HG02642 (cell line): ENCODE measurements around the gene JAZF1.

Source experiments
- ATAC-seq: cut with Tn5 transposase; IDR thresholded peaks from one replicate; pipeline ENCODE4 v1.9.1; 2021; ENCODE audit warnings: mild to moderate bottlenecking; ENCODE audit not compliant: unreplicated experiment, poor library complexity

Gene JAZF1

DNA sequence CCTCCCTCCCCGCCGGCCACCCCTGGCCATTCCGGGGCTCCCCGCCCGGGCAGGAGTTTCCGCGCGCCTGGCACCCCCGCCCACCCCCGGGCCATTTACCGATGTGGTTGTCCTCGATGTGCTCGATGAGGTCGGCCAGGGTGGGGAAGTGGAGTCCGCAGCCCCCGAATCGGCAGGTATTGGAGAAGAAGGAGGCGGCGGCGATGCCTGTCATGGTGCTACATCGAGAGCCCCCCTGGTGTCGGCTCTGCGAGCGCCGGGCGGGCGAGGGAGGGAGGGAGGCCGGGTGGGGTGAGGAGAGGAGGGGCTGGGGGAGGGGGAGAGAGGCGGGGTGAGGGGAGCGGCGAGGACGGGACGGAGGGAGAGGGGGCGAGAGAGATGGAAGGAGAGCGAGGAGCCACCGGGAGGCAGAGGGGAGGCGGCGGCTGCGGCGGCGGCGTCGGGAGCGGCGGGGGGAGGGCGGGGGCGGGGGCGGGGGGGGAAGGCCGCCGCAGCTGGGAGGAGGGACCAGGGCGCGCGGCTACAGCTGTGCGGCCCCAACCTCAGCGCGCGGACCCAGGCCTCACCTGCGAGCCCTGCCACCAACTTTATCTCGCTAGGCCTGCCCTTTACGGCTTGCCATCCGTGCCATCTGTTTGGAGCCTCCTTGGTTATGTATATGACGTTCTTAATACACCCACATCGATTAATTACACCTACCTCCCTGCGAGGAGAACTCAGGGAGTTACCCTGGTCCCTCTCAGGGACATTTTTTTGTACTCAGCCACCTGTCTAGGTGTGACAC is at the start of gene JAZF1:
Gene JAZF1, minus strand, starts transcription at position 432 of the 784 bp plus-strand sequence.
- ATAC-seq, result no peak

DNA sequence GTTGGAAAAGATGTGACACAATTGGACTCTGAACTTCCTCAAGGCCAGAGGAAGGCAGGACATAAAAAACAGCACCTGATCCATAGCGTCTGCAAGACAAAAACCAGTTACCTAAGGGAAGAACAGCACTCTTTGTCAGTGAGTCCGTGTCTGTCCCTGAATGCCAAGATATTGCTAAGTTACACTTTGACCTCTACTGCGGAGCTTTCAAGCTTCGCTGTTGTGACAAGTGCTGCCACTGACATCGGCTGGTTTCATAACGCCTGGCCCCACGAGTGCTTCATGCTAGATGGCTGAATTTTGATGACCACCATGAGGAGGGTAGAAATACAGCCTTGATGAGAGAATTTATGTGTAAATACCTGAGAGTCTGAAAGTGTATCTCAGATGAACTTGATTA is 49.7 kb upstream of the JAZF1 start:
- no peak for ATAC-seq

DNA sequence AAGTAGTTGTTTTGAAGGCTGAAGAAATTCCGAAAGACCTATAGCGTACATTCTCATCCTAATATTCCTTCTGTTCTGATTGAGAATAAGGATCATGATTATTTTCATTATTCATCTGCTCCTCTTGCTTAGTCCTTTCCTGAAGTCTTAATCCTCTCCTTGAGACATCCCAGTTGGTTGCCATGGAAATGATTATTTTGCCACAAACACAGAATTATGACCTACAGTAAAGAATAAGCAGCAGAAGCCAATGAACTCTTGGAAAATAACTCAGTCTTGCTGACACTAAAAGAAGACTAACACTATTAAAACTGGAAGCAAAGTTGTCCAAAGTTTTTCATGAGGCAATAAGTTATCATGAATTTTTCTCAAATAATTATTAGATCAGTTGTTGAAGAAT is 47.8 kb upstream of the JAZF1 start:
- no peak for ATAC-seq

DNA sequence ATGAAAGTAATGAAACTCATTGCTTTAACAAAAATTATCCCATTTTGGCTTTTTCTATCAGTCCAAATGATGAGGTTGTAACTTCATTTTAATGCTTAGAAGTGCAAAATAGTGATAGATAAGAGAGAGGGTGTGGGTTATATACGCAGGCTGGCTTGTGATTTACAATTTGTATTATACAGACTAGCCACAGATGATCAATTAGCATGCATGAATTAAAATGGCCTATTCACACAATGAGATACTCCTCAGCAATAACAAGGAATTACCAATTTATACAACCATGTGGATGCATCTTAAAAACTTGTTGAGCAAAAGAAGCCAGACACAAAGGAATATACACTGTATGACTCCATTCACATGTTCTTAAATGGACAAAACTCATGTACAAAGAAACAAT is 45.4 kb upstream of the JAZF1 start:
- no peak for ATAC-seq

DNA sequence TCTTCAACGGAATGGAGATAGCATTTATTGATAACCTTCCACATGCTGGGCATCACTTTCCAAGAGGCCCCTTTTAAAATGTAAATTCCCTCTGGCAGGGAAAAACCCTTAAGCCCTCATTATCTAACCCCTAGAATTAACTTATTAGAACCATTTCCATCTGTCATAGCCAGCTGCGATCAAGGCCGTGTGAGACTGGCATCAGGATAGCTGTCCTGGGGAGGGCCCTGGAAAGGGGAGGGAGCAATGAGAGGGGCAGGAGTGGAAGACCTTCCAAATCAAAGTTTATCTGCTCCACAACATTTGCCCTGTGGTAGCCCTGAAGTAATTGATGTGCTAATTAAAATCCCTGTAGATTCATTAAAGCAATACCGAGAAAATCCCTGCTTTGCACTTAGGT is 45.0 kb upstream of the JAZF1 start:
- no peak for ATAC-seq

DNA sequence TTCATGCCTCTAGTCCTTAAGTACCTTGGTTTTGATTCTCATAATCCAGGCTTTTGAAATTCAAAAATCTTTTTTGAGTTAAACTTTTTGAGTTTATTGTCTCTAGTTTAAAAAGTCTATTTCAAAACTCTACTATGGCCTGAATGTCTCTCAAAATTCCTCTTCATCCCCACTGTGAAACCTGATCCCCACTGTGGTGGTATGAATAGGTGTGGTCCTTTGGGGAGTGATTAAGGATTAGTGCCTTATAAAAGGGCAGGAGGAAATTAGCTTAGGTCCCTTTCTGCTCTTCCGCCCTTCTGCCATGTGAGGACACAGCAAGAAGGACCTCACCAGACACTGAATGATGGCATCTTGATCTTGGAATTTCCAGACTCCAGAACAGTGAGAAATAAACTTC is 44.1 kb upstream of the JAZF1 start:
- ATAC-seq, result no peak

DNA sequence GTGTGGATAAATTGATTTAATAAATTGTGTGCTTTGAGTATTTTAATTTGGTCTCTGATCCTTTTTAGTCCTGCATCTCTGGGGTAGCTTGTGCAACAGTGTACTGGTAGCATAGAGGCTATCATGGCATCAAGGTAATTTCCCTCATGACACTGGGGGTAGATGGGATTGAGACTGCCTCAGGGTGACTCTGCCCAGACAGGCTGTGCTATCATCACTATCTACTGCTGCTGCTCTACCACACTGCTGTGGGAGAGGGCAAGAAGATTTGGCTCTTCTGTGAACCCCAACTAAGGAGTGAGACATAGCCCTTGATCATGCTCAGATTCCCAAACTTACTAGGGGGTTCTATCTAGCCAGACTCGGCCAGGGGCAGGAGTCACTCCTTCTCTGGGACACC is 43.6 kb upstream of the JAZF1 start:
- ATAC-seq, result no peak

DNA sequence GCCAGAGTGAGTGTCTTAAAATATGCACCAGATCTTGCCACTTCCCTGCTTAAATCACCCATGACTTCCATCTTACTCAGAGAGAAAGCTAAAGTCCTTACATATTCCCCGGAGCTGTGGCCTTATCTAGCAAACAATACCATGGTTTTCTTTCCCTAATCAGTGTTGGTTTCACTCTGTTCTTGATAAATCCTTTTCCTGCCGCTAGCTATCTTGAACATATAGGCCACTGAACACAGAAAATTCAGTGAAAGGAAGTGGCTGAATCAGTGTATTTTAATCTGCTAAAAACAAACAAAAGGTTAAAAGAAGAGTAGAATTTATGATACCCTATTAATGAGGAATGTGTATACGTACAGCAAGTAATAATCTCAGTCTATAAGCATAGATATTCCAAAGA is 42.0 kb upstream of the JAZF1 start:
- ATAC-seq, result no peak

DNA sequence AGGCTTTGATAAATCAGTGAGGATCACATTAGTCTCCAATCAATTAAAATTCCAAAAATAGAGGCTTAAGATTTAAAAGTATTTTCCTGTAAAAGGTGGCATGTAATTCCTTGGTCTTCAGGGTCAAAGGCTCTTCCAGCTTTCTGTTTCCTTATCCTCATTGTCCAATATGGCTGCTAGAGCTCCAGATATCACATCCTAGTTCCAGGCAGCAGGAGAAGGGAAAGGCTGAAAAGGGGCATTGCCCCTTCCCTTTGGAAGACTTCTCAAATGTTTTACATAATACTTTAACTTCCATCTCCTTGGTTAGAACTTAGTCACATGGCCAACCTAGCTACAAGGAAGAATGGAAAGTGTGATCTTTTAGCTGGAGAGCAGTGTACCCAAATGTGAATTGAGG is 39.2 kb upstream of the JAZF1 start:
- no peak for ATAC-seq

DNA sequence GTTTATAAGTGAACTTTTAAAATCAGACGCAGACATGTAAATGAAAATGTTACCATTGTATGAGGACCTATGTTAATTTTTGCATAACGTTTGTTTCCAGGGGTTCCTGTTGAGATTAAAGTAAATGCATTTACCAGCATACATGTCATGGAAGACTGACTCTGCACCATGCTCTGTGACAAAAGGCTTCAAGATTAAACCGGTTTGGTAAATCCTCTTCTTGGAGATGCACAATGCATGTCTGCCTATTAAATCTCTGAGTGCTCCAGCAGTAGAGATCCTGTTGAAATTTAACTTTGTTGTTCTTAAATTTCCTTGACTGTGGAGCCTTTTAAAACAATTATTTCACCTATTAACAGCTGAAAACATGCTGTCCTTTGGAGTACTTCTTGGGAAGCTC is 36.5 kb upstream of the JAZF1 start:
- no peak for ATAC-seq

DNA sequence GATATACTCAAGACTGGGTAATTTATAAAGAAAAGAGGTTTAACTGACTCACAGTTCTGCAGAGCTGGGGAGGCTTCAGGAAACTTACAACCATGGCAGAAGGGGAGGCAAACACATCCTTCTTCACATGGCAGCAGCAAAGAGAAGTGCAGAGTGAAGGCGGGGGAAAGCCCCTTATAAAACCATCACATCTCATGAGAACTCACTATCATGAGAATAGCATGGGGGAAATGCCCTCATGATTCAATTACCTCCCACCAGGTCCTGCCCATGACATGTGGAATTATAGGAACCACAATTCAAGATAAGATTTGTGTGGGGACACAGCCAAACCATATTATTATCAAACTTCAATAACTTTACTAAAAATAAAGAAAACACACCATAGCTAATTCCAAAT is 30.4 kb upstream of the JAZF1 start:
- ATAC-seq, result no peak

DNA sequence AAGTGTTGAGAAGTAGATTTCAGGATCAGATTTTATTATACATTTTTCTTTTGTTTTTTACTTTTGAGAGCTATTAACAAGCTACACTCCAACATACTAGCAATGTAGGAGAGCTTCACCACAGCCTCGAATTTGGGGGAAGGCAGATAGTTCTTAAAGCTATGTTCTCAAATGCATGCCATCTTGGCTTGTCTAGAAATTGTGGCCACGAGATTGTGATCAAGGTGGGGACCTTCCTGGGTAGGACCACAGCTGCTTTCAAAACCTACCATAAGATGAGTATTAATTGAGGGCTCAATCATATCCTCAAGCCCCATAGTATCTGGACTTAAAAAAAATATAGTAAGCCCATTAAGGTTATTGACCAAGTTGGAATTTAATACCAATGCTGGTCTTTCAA is 27.9 kb upstream of the JAZF1 start:
- ATAC-seq, result no peak

DNA sequence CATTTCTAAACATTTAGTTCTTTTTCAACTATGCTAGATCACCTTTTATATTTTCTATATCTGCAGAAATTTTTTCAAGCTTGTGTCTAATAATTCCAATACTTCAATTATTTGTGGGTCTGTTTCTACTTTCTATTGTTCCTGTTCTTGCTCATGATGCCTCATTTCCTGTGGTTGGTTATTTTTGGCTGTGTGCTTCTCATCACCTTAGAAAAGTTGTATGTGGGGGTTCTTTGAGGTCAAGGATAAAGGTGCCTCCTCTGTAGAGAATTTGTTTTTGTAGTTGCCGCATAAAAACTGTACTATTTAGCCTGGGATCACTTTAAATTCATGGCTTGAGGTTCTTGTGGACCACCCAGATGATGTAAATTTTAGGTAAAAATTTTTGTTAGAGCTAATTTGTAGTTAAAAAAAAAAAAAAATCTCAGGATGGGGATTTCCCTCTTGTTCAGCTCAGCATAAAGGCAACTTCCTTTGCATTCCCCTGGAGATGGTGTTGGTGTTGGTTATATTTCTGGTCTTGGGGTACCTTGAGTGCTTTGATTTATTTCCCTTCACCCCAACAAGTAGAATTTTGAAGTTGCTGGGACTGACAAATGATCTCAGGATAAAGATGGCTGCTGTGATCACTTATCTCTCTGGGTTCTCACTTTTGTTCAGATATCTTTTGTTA is 27.0 kb upstream of the JAZF1 start:
- ATAC-seq, result no peak

DNA sequence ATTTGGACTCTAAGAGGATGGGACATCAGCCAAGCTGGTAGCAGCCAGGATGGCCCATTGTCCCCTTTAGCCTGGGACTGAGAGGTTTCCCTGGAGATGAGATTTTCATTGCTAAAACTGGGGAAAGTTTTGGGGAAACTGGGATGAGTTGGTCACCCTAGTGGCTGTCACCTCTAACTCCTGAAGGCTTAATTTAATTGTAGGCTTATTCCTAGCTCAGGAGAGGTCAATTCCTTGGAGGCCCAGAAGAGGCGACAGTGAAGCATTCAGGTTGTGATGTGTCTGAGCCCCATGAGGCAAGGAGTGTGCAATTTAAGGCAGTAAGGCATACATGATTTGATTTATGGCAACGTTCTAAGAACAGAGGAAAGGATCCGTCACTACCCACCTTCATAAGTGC is 24.9 kb upstream of the JAZF1 start:
- no peak for ATAC-seq

DNA sequence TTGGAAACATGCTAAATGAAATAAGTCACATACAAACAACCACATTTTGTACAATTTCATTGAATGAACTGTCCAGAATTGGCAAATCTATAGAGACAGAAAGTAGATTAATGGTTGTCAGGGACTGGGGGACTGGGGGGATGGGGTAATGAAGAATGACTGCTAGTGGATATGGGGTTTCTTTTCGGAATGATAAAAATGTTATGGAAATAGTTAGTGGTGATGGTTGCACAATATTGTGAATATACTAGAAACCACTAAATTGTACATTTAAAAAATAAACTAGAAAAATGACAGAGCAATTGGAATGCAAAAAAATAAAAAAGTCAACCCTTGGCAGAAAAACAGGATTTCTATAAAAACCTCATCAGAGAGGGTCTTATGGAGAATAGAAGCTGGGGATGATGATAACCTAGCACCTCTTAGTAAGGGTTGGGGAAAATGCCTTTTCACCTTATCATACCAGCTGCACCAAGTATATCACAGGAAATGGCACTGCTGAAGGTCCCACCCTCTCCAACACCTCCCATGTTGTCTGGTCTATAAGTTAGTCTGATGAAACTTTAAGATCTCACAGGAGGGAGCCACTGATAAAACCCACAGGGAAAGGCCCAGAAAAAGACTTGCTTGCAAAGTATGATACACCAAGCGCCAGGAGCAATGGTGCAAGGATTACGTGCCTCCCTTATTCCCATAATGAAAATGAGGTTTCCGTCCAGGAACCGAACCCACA is 23.1 kb upstream of the JAZF1 start:
- no peak for ATAC-seq

DNA sequence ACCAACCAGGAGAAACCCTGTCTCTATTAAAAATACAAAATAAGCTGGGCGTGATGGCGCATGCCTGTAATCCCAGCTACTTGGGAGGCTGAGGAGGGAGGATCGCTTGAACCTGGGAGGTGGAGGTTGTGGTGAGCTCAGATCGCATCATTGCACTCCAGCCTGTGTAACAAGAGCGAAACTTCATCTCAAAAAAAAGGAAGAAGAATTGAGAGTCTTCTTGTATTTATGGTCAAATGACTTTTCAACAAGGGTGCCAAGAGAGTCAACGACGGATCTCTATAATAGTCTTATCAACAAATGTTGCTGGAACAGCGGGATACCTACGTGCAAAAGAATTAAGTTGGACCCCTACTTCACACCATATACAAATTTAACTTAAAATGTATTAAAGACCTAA is 21.6 kb upstream of the JAZF1 start:
- no peak for ATAC-seq

DNA sequence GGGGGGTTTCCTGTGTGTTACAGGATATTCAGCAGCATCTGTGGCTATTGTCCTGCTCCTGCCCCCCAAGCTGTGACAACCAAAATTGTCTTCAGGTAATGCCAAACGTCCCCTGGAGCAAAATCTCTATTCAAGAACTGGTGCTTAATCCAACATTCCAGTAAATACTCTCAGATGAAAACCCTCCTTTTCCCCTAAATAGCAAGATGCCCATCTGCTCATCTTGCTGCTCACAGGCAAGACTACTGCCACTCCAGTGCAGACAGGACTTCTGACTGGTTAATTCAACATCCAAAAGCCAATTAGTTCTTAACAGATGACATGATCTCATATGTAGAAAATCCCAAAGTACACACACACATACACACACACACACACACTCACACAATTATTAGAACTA is 20.5 kb upstream of the JAZF1 start:
- no peak for ATAC-seq

DNA sequence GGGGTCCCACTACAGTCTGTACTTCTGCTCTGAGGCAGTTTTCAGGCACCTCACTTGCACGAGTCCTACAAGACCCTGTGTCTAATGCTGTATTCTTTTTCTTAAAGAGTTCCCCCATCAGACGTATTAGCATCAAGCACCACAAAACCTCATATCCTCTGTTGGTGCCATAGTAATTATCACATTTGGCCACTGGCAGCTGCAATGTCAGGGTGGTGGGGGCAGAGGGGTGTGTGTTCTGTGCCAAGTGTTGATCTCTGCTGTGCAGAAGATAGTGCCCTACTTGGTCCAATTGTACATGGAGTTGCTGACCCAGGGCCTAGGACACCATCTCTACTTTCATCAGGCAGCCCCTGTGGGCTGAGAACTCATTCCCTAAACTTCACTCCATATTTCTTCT is 20.0 kb upstream of the JAZF1 start:
- no peak for ATAC-seq

DNA sequence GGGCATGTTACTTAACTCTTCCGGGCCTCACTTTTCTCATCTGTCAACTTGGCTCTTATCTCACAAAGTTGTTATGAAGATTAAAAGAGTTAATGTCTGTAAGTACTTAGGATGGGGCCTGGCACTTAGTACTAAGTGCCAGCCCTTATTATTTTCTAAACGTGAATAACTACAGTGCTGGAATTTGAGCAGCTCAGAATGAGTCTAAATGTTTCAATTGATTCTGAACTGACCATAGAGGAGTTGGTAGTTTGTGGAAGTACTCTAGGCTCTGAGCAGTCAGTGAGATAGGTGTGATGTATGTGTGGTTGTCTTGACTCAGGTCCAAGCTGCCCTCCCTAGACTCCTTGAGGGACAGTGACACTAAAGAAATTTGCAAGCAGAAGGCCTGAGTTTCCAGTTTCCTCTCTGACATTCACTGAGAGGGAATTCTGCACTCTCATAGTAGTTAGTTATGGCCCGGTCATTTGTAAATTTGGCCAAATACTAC is 18.5 kb upstream of the JAZF1 start:
- no peak for ATAC-seq

DNA sequence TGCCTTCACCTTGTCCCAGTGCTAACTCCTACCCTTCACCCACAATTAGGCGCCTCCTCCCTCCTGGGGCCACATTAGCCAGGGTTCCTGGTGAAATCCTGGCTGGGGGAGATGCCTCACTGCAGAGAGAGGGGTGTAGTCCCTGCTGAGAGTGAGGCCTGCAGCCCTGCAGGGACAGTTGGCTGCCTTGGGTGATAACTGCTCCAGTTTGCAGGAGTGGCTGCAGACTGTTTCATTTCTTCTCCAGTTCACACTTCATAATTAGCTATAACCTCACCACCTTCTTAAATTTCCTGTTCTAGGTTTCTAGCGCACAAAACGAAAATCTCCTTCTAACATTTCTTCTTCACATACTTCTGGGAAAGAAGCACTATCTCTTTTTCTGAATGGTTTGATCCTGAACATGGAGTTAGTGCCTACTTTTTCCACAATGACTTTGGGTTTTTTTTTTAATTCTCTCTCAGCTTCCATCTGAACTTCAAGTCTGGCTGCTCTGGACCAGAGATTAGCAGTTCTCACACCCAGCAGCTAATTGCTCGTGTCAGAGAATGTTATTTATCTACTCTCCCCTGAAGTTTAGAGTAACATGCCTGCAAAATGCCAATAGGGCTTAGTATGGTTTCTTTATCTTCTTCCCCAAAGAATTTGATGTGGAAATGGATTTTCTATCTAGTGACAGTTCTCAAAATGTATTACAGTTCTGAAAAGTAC is 15.5 kb upstream of the JAZF1 start:
- ATAC-seq, result no peak
